NAMALWA (cell line): ENCODE data around the gene GORASP2.

Source experiments
- DNase-seq: peaks from one replicate; pipeline ENCODE4 v3.0.0-alpha.2; 2015; ENCODE audit warnings: low spot score

GORASP2 gene

GRCh38 chr2:170966648-170967396, 37.8 kb downstream of the GORASP2 start:
- DNase-seq = peak; percentile 42

- DNase-seq = no peak
These were observed 38.5 kb downstream of the GORASP2 start for GRCh38 chr2:170967553-170967952.

- no peak for DNase-seq
These were observed 39.4 kb downstream of the GORASP2 start for GRCh38 chr2:170968205-170969003.

GRCh38 chr2:170969030-170969429, 40.0 kb downstream of the GORASP2 start:
- no peak for DNase-seq

- no peak for DNase-seq
These were observed 40.9 kb downstream of the GORASP2 start for GRCh38 chr2:170969872-170970496.

- DNase-seq = no peak
These were observed 42.0 kb downstream of the GORASP2 start for GRCh38 chr2:170971071-170971470.

GRCh38 chr2:170972296-170973224, 43.5 kb downstream of the GORASP2 start:
- peak; percentile 47 for DNase-seq

GRCh38 chr2:170973225-170973491, 44.1 kb downstream of the GORASP2 start:
- DNase-seq = no peak

GRCh38 chr2:170973492-170974303, 44.6 kb downstream of the GORASP2 start:
- peak; percentile 87 for DNase-seq

GRCh38 chr2:170974304-170974993, 45.4 kb downstream of the GORASP2 start:
- DNase-seq = no peak

- DNase-seq = no peak
These were observed 46.3 kb downstream of the GORASP2 start for GRCh38 chr2:170975127-170975942.

GRCh38 chr2:170975943-170976270, 46.9 kb downstream of the GORASP2 start:
- no peak for DNase-seq

- DNase-seq = no peak
These were observed 55.0 kb downstream of the GORASP2 start for GRCh38 chr2:170984079-170984478.

- no peak for DNase-seq
These were observed 56.4 kb downstream of the GORASP2 start for GRCh38 chr2:170985407-170985806.

- no peak for DNase-seq
These were observed 57.7 kb downstream of the GORASP2 start for GRCh38 chr2:170986566-170987258.

- DNase-seq = no peak
These were observed 62.5 kb downstream of the GORASP2 start for GRCh38 chr2:170991398-170992182.

GRCh38 chr2:170996316-170996715, 67.3 kb downstream of the GORASP2 start:
- no peak for DNase-seq

GRCh38 chr2:170997893-170998597, 69.0 kb downstream of the GORASP2 start:
- DNase-seq = no peak
